ENCODE measurements around the gene GAA. TPM values are rescaled to one million over a fixed set of nuclear protein-coding genes. Genes with fewer than 3 reads are reported as not detected.

Gene GAA
- total RNA-seq, 4 donors from 2014 or later = 48.1 to 71.7 (median 67.8) TPM

- H3K4me3 ChIP-seq (ENCODE audit: low read depth, poor library complexity, severe bottlenecking) = no peak overlapping the region
- TF ChIP-seq POLR2A (IDR thresholded peaks at IDR 0.05) (no peak), CTCF (IDR thresholded peaks at IDR 0.05) (no peak)
- no peak for DNase-seq (ENCODE audit: low spot score in 2 of 2)
- intact Hi-C loops (cut with DNase I; ENCODE audit: low total_unique reads) = no loop called here
- WGBS, 2 donors = 71 to 78% methylated on average over 8 of the region's 8 CpGs
Measured at GRCh38 chr17:80092959-80093358, 8.4 kb upstream of the GAA start.

GRCh38 chr17:80095038-80095843 lies 6.1 kb upstream of the GAA start:
- intact Hi-C loops (cut with DNase I; ENCODE audit: low total_unique reads) = no loop called here
- DNase-seq (ENCODE audit: low spot score in 2 of 2) = peak in 1 of 2 donors; percentile 76
- H3K4me3 ChIP-seq (ENCODE audit: low read depth, poor library complexity, severe bottlenecking) = no peak overlapping the region
- 84 to 85% methylated on average over 35 to 37 of the region's 37 CpGs for WGBS, 2 donors
- TF ChIP-seq POLR2A (IDR thresholded peaks at IDR 0.05) (no peak), CTCF (IDR thresholded peaks at IDR 0.05) (no peak)

- WGBS, 2 donors = 91 to 92% methylated on average over 13 to 14 of the region's 16 CpGs
- peak in 1 of 2 donors; percentile 78 for DNase-seq (ENCODE audit: low spot score in 2 of 2)
- TF ChIP-seq CTCF (IDR thresholded peaks at IDR 0.05) (no peak), POLR2A (IDR thresholded peaks at IDR 0.05) (no peak)
- H3K4me3 ChIP-seq (ENCODE audit: low read depth, poor library complexity, severe bottlenecking) = no peak overlapping the region
- intact Hi-C loops (cut with DNase I; ENCODE audit: low total_unique reads) = no loop called here
Measured at GRCh38 chr17:80095844-80096475, 5.4 kb upstream of the GAA start.

- 46 to 57% methylated on average over 12 of the region's 12 CpGs for WGBS, 2 donors
- intact Hi-C loops (cut with DNase I; ENCODE audit: low total_unique reads) = no loop called here
- DNase-seq (ENCODE audit: low spot score in 2 of 2) = peak in 1 of 2 donors; percentile 60
- TF ChIP-seq CTCF (IDR thresholded peaks at IDR 0.05) = no peak
- no peak for TF ChIP-seq POLR2A (IDR thresholded peaks at IDR 0.05)
- H3K4me3 ChIP-seq (ENCODE audit: low read depth, poor library complexity, severe bottlenecking) = no peak overlapping the region
Measured at GRCh38 chr17:80096561-80097021, 4.8 kb upstream of the GAA start.

- 82 to 89% methylated on average over 17 of the region's 17 CpGs for WGBS, 2 donors
- H3K4me3 ChIP-seq (ENCODE audit: low read depth, poor library complexity, severe bottlenecking) = no peak overlapping the region
- TF ChIP-seq POLR2A (IDR thresholded peaks at IDR 0.05) = no peak
- no peak for TF ChIP-seq CTCF (IDR thresholded peaks at IDR 0.05)
- DNase-seq (ENCODE audit: low spot score in 2 of 2) = peak in 1 of 2 donors; percentile 70
- intact Hi-C loops (cut with DNase I; ENCODE audit: low total_unique reads) = no loop called here
Measured at GRCh38 chr17:80097127-80097621, 4.2 kb upstream of the GAA start.
